Body of pancreas (tissue), 4 donors: ENCODE results near the gene KCTD2.

Experiments used
- POLR2A ChIP-seq, 3 donors: fragments of 450-650 bp; IDR thresholded peaks; one replicate each; pipeline ENCODE4 v1.6.1; 2016; ENCODE audit warnings: antibody characterized with exemption in 3 of 3, mild to moderate bottlenecking in 2 of 3
- TF ChIP-seq, protein P1 (sequence below), 7 experiments: fragments of 450-650 bp in 4 of 7; fragments of 200-600 bp in 3 of 7; sonication (generic) in 3 of 7; IDR thresholded peaks; one replicate each; pipeline ENCODE4 v1.5.1; 2016 to 2019; ENCODE audit warnings: antibody characterized with exemption in 7 of 7

- TF ChIP-seq, protein P1, sequence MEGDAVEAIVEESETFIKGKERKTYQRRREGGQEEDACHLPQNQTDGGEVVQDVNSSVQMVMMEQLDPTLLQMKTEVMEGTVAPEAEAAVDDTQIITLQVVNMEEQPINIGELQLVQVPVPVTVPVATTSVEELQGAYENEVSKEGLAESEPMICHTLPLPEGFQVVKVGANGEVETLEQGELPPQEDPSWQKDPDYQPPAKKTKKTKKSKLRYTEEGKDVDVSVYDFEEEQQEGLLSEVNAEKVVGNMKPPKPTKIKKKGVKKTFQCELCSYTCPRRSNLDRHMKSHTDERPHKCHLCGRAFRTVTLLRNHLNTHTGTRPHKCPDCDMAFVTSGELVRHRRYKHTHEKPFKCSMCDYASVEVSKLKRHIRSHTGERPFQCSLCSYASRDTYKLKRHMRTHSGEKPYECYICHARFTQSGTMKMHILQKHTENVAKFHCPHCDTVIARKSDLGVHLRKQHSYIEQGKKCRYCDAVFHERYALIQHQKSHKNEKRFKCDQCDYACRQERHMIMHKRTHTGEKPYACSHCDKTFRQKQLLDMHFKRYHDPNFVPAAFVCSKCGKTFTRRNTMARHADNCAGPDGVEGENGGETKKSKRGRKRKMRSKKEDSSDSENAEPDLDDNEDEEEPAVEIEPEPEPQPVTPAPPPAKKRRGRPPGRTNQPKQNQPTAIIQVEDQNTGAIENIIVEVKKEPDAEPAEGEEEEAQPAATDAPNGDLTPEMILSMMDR (IDR thresholded peaks at IDR 0.05) = no peak
- TF ChIP-seq POLR2A (IDR thresholded peaks at IDR 0.05) = no peak
Observed at GRCh38 chr17:75005291-75005690, 41.7 kb upstream of the KCTD2 start.
